NT2/D1 (cell line): ENCODE results near the gene SLC38A6.

Experiments
- SUZ12 ChIP-seq: IDR thresholded peaks from 2 replicates; pipeline ENCODE4 v1.6.1; 2011; ENCODE audit not compliant: insufficient read length, insufficient read depth; ENCODE audit errors: extremely low read depth
- YY1 ChIP-seq: IDR thresholded peaks from 2 replicates; pipeline ENCODE4 v1.6.1; 2011; ENCODE audit not compliant: insufficient read length, insufficient read depth

- TF ChIP-seq YY1 (no peak), SUZ12 (no peak)
These were observed 83.8 kb downstream of the SLC38A6 start for GRCh38 chr14:61064856-61065255.
